Measurements from ENCODE around the gene PARVG.

Gene PARVG

GRCh38 chr22:44154436-44154942 lies 26.2 kb upstream of the PARVG start:
- Histone ChIP-seq H3K27me3 (no peaks in the 10 kb centered on the region), H3K36me3 (no peaks in the 10 kb centered on the region), H3K4me3 (ENCODE audit: low read depth in 1 of 2, low read length in 1 of 2) (no peak overlapping the region), H3K9me3 (no peaks in the 10 kb centered on the region), H3K4me1 (ENCODE audit: control insufficient read depth in 1 of 2, insufficient read depth in 1 of 2, low read depth in 1 of 2, low read length in 1 of 2) (peaks cover 2 to 4% of the 10 kb centered on the region in 2 experiments), H3K27ac (no peak overlapping the region)
- no peak for TF ChIP-seq CTCF (IDR thresholded peaks at IDR 0.05)

GRCh38 chr22:44155115-44155514 lies 25.6 kb upstream of the PARVG start:
- Histone ChIP-seq H3K4me1 (ENCODE audit: control insufficient read depth in 1 of 2, insufficient read depth in 1 of 2, low read depth in 1 of 2, low read length in 1 of 2) (peaks cover 8 to 10% of the 10 kb centered on the region in 2 experiments), H3K27me3 (no peaks in the 10 kb centered on the region), H3K27ac (no peak overlapping the region), H3K9me3 (no peaks in the 10 kb centered on the region), H3K36me3 (no peaks in the 10 kb centered on the region), H3K4me3 (ENCODE audit: low read depth in 1 of 2, low read length in 1 of 2) (no peak overlapping the region)
- no peak for TF ChIP-seq CTCF (IDR thresholded peaks at IDR 0.05)

- Histone ChIP-seq H3K27ac (no peak overlapping the region), H3K4me3 (ENCODE audit: low read depth in 1 of 2, low read length in 1 of 2) (no peak overlapping the region), H3K27me3 (no peaks in the 10 kb centered on the region), H3K4me1 (ENCODE audit: control insufficient read depth in 1 of 2, insufficient read depth in 1 of 2, low read depth in 1 of 2, low read length in 1 of 2) (peaks cover 19 to 29% of the 10 kb centered on the region in 2 experiments), H3K36me3 (no peaks in the 10 kb centered on the region), H3K9me3 (no peaks in the 10 kb centered on the region)
- no peak for TF ChIP-seq CTCF (IDR thresholded peaks at IDR 0.05)
Measured at GRCh38 chr22:44157916-44158618, 22.7 kb upstream of the PARVG start.

- Histone ChIP-seq H3K4me3 (ENCODE audit: low read depth in 1 of 2, low read length in 1 of 2) (no peak overlapping the region), H3K27me3 (no peaks in the 10 kb centered on the region), H3K9me3 (no peaks in the 10 kb centered on the region), H3K27ac (no peak overlapping the region), H3K36me3 (no peaks in the 10 kb centered on the region), H3K4me1 (ENCODE audit: control insufficient read depth in 1 of 2, insufficient read depth in 1 of 2, low read depth in 1 of 2, low read length in 1 of 2) (peaks cover 19 to 29% of the 10 kb centered on the region in 2 experiments)
- no peak for TF ChIP-seq CTCF (IDR thresholded peaks at IDR 0.05)
Measured at GRCh38 chr22:44158816-44159215, 21.9 kb upstream of the PARVG start.

GRCh38 chr22:44159221-44159620 lies 21.5 kb upstream of the PARVG start:
- Histone ChIP-seq H3K4me1 (ENCODE audit: control insufficient read depth in 1 of 2, insufficient read depth in 1 of 2, low read depth in 1 of 2, low read length in 1 of 2) (peaks cover 19 to 29% of the 10 kb centered on the region in 2 experiments), H3K27me3 (no peaks in the 10 kb centered on the region), H3K9me3 (no peaks in the 10 kb centered on the region), H3K27ac (no peak overlapping the region), H3K4me3 (ENCODE audit: low read depth in 1 of 2, low read length in 1 of 2) (no peak overlapping the region), H3K36me3 (no peaks in the 10 kb centered on the region)
- TF ChIP-seq CTCF (IDR thresholded peaks at IDR 0.05): no peak
